ENCODE measurements around the gene TFF2.

The TFF2 gene

GRCh38 chr21:42300045-42300583 lies 50.7 kb downstream of the TFF2 start:
- Histone ChIP-seq H4K8ac (ENCODE audit: low read depth, low read length) (no peak overlapping the region), H3K79me1 (ENCODE audit: low read depth, low read length) (no peaks in the 10 kb centered on the region), H3K18ac (ENCODE audit: low read length) (no peak overlapping the region), H2BK15ac (ENCODE audit: low read length) (no peak overlapping the region), H2AFZ (ENCODE audit: low read length) (no peak overlapping the region), H3K4me2 (ENCODE audit: insufficient read depth, low read length, poor library complexity, severe bottlenecking) (no peak overlapping the region), H3K36me3 (replicated peaks in 1 of 2; ENCODE audit: control insufficient read depth in 2 of 2, insufficient read depth in 2 of 2, low read length in 2 of 2) (no peaks in the 10 kb centered on the region), H3K4me1 (ENCODE audit: control insufficient read depth in 2 of 2, insufficient read depth in 1 of 2, low read depth in 1 of 2, low read length in 2 of 2) (peaks cover 0 to 9% of the 10 kb centered on the region in 2 donors), H2BK120ac (ENCODE audit: low read depth, low read length) (no peak overlapping the region), H3K9ac (ENCODE audit: low read depth, low read length, poor library complexity) (no peak overlapping the region), H3K27me3 (ENCODE audit: control insufficient read depth in 3 of 3, insufficient read depth in 3 of 3, low read depth in 1 of 3, low read length in 3 of 3) (peaks cover 0 to 6% (median 0%) of the 10 kb centered on the region in 3 experiments), H2AK5ac (ENCODE audit: low read depth, low read length) (peak overlapping the region; percentile 68), H3K4me3 (ENCODE audit: low read length in 2 of 2) (peak overlapping the region in 1 of 2 donors; percentile 21), H3K23ac (ENCODE audit: low read depth, low read length, poor library complexity) (no peak overlapping the region), H3K4ac (ENCODE audit: low read length) (no peak overlapping the region), H3K14ac (ENCODE audit: low read length) (no peak overlapping the region), H2BK12ac (ENCODE audit: low read length) (no peak overlapping the region), H2BK5ac (ENCODE audit: low read length) (no peak overlapping the region), H3K27ac (replicated peaks; ENCODE audit: low read length) (no peak overlapping the region), H4K91ac (ENCODE audit: low read depth, low read length, poor library complexity) (no peak overlapping the region), H3K9me3 (replicated peaks in 1 of 2; ENCODE audit: control insufficient read depth in 2 of 2, insufficient read depth in 1 of 2, low read depth in 1 of 2, low read length in 2 of 2) (no peaks in the 10 kb centered on the region)
- no CpG with 5 or more reads among the region's 7 CpGs for WGBS, 2 donors (ENCODE audit: extremely low coverage in 2 of 2, insufficient read length in 2 of 2, insufficient replicate concordance in 1 of 2)
- DNase-seq (ENCODE audit: low spot score): no peak

- H3K4ac ChIP-seq (ENCODE audit: low read length): no peak overlapping the region
- no peak overlapping the region for H3K9ac ChIP-seq (ENCODE audit: low read depth, low read length, poor library complexity)
- H3K27ac ChIP-seq (replicated peaks; ENCODE audit: low read length): no peak overlapping the region
- no peak for DNase-seq (ENCODE audit: low spot score)
- H2AFZ ChIP-seq (ENCODE audit: low read length): no peak overlapping the region
- H2BK12ac ChIP-seq (ENCODE audit: low read length): no peak overlapping the region
- peak overlapping the region; percentile 68 for H2AK5ac ChIP-seq (ENCODE audit: low read depth, low read length)
- no peak overlapping the region for H2BK5ac ChIP-seq (ENCODE audit: low read length)
- no peak overlapping the region for H4K8ac ChIP-seq (ENCODE audit: low read depth, low read length)
- H3K27me3 ChIP-seq (ENCODE audit: control insufficient read depth in 3 of 3, insufficient read depth in 3 of 3, low read depth in 1 of 3, low read length in 3 of 3): peaks cover 0 to 6% (median 0%) of the 10 kb centered on the region in 3 experiments
- H3K36me3 ChIP-seq (replicated peaks in 1 of 2; ENCODE audit: control insufficient read depth in 2 of 2, insufficient read depth in 2 of 2, low read length in 2 of 2): no peaks in the 10 kb centered on the region
- H3K4me2 ChIP-seq (ENCODE audit: insufficient read depth, low read length, poor library complexity, severe bottlenecking): no peak overlapping the region
- H2BK120ac ChIP-seq (ENCODE audit: low read depth, low read length): no peak overlapping the region
- peak overlapping the region; percentile 20 for H3K23ac ChIP-seq (ENCODE audit: low read depth, low read length, poor library complexity)
- no peak overlapping the region for H2BK15ac ChIP-seq (ENCODE audit: low read length)
- H3K18ac ChIP-seq (ENCODE audit: low read length): peak overlapping the region; percentile 75
- no peaks in the 10 kb centered on the region for H3K9me3 ChIP-seq (replicated peaks in 1 of 2; ENCODE audit: control insufficient read depth in 2 of 2, insufficient read depth in 1 of 2, low read depth in 1 of 2, low read length in 2 of 2)
- H3K4me1 ChIP-seq (ENCODE audit: control insufficient read depth in 2 of 2, insufficient read depth in 1 of 2, low read depth in 1 of 2, low read length in 2 of 2): peaks cover 0 to 9% of the 10 kb centered on the region in 2 donors
- no peak overlapping the region for H3K14ac ChIP-seq (ENCODE audit: low read length)
- no peaks in the 10 kb centered on the region for H3K79me1 ChIP-seq (ENCODE audit: low read depth, low read length)
- no CpG with 5 or more reads among the region's 20 CpGs for WGBS, 2 donors (ENCODE audit: extremely low coverage in 2 of 2, insufficient read length in 2 of 2, insufficient replicate concordance in 1 of 2)
- H4K91ac ChIP-seq (ENCODE audit: low read depth, low read length, poor library complexity): no peak overlapping the region
- peak overlapping the region in 1 of 2 donors; percentile 27 for H3K4me3 ChIP-seq (ENCODE audit: low read length in 2 of 2)
These were observed 51.3 kb downstream of the TFF2 start for GRCh38 chr21:42299324-42300044.

- Histone ChIP-seq H3K79me1 (ENCODE audit: low read depth, low read length) (no peaks in the 10 kb centered on the region), H3K27me3 (ENCODE audit: control insufficient read depth in 3 of 3, insufficient read depth in 3 of 3, low read depth in 1 of 3, low read length in 3 of 3) (peaks cover 0 to 6% (median under 1%) of the 10 kb centered on the region in 3 experiments), H3K4me1 (ENCODE audit: control insufficient read depth in 2 of 2, insufficient read depth in 1 of 2, low read depth in 1 of 2, low read length in 2 of 2) (peaks cover 0 to 9% of the 10 kb centered on the region in 2 donors), H3K4me2 (ENCODE audit: insufficient read depth, low read length, poor library complexity, severe bottlenecking) (no peak overlapping the region), H3K9me3 (replicated peaks in 1 of 2; ENCODE audit: control insufficient read depth in 2 of 2, insufficient read depth in 1 of 2, low read depth in 1 of 2, low read length in 2 of 2) (peaks cover 0 to under 1% of the 10 kb centered on the region in 2 donors), H4K91ac (ENCODE audit: low read depth, low read length, poor library complexity) (no peak overlapping the region), H2BK120ac (ENCODE audit: low read depth, low read length) (no peak overlapping the region), H2AK5ac (ENCODE audit: low read depth, low read length) (no peak overlapping the region), H2AFZ (ENCODE audit: low read length) (no peak overlapping the region), H3K36me3 (replicated peaks in 1 of 2; ENCODE audit: control insufficient read depth in 2 of 2, insufficient read depth in 2 of 2, low read length in 2 of 2) (no peaks in the 10 kb centered on the region), H4K8ac (ENCODE audit: low read depth, low read length) (no peak overlapping the region), H3K18ac (ENCODE audit: low read length) (no peak overlapping the region), H3K4ac (ENCODE audit: low read length) (no peak overlapping the region), H3K4me3 (ENCODE audit: low read length in 2 of 2) (no peak overlapping the region), H2BK15ac (ENCODE audit: low read length) (no peak overlapping the region), H3K9ac (ENCODE audit: low read depth, low read length, poor library complexity) (no peak overlapping the region), H3K14ac (ENCODE audit: low read length) (no peak overlapping the region), H2BK12ac (ENCODE audit: low read length) (no peak overlapping the region), H3K27ac (replicated peaks; ENCODE audit: low read length) (no peak overlapping the region), H3K23ac (ENCODE audit: low read depth, low read length, poor library complexity) (no peak overlapping the region), H2BK5ac (ENCODE audit: low read length) (no peak overlapping the region)
- no CpG with 5 or more reads among the region's 5 CpGs for WGBS, 2 donors (ENCODE audit: extremely low coverage in 2 of 2, insufficient read length in 2 of 2, insufficient replicate concordance in 1 of 2)
- DNase-seq (ENCODE audit: low spot score): no peak
These were observed 52.1 kb downstream of the TFF2 start for GRCh38 chr21:42298657-42299056.

GRCh38 chr21:42298237-42298636 lies 52.6 kb downstream of the TFF2 start:
- DNase-seq (ENCODE audit: low spot score): no peak
- no peak overlapping the region for H3K14ac ChIP-seq (ENCODE audit: low read length)
- H3K4me2 ChIP-seq (ENCODE audit: insufficient read depth, low read length, poor library complexity, severe bottlenecking): no peak overlapping the region
- H3K4me1 ChIP-seq (ENCODE audit: control insufficient read depth in 2 of 2, insufficient read depth in 1 of 2, low read depth in 1 of 2, low read length in 2 of 2): peaks cover 0 to 11% of the 10 kb centered on the region in 2 donors
- H4K91ac ChIP-seq (ENCODE audit: low read depth, low read length, poor library complexity): no peak overlapping the region
- H3K23ac ChIP-seq (ENCODE audit: low read depth, low read length, poor library complexity): no peak overlapping the region
- no peak overlapping the region for H3K4me3 ChIP-seq (ENCODE audit: low read length in 2 of 2)
- no peak overlapping the region for H3K27ac ChIP-seq (replicated peaks; ENCODE audit: low read length)
- H2AFZ ChIP-seq (ENCODE audit: low read length): no peak overlapping the region
- peaks cover 0 to 3% of the 10 kb centered on the region in 2 donors for H3K9me3 ChIP-seq (replicated peaks in 1 of 2; ENCODE audit: control insufficient read depth in 2 of 2, insufficient read depth in 1 of 2, low read depth in 1 of 2, low read length in 2 of 2)
- no peak overlapping the region for H2BK120ac ChIP-seq (ENCODE audit: low read depth, low read length)
- peaks cover 0 to 6% (median 4%) of the 10 kb centered on the region in 3 experiments for H3K27me3 ChIP-seq (ENCODE audit: control insufficient read depth in 3 of 3, insufficient read depth in 3 of 3, low read depth in 1 of 3, low read length in 3 of 3)
- H4K8ac ChIP-seq (ENCODE audit: low read depth, low read length): no peak overlapping the region
- H3K4ac ChIP-seq (ENCODE audit: low read length): no peak overlapping the region
- H3K9ac ChIP-seq (ENCODE audit: low read depth, low read length, poor library complexity): no peak overlapping the region
- no peak overlapping the region for H2BK12ac ChIP-seq (ENCODE audit: low read length)
- no peak overlapping the region for H2BK15ac ChIP-seq (ENCODE audit: low read length)
- H3K18ac ChIP-seq (ENCODE audit: low read length): no peak overlapping the region
- no peak overlapping the region for H2AK5ac ChIP-seq (ENCODE audit: low read depth, low read length)
- H3K79me1 ChIP-seq (ENCODE audit: low read depth, low read length): no peaks in the 10 kb centered on the region
- H2BK5ac ChIP-seq (ENCODE audit: low read length): no peak overlapping the region
- no CpG with 5 or more reads among the region's 6 CpGs for WGBS, 2 donors (ENCODE audit: extremely low coverage in 2 of 2, insufficient read length in 2 of 2, insufficient replicate concordance in 1 of 2)
- no peaks in the 10 kb centered on the region for H3K36me3 ChIP-seq (replicated peaks in 1 of 2; ENCODE audit: control insufficient read depth in 2 of 2, insufficient read depth in 2 of 2, low read length in 2 of 2)

All from neuronal stem cell (in vitro differentiated cells).